ENCODE data around the gene USP38. TPM values are rescaled to one million over a fixed set of nuclear protein-coding genes. Genes with fewer than 3 reads are reported as not detected.
"Not testable (repeated sequence)": the region's sequence is repeated elsewhere in the genome, so short reads cannot be mapped to it uniquely, and the experiment has no call there.

The USP38 gene
- total RNA-seq, 2 experiments from 2014 or later: 34.2 to 35.7 TPM

DNA sequence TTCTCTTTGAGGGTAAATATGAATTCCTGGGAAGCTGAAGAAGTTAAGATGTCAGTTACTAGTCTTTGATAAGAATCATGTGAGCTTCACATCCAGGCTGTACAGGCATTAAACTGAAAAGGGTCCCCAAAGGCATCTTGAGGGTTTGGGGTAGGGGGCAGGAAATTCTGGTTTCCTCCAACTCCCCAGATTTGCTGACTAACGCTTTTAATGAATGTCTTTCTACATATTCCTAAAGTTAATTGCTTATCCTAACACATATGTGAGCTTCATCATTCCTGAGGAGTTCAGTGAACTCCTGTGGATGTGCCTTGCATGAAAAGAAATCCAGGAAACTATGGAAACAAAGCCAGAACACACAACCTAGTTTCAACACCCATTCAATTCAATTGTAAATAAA, 78.1 kb downstream of the USP38 start:
- TF ChIP-seq, protein P1, sequence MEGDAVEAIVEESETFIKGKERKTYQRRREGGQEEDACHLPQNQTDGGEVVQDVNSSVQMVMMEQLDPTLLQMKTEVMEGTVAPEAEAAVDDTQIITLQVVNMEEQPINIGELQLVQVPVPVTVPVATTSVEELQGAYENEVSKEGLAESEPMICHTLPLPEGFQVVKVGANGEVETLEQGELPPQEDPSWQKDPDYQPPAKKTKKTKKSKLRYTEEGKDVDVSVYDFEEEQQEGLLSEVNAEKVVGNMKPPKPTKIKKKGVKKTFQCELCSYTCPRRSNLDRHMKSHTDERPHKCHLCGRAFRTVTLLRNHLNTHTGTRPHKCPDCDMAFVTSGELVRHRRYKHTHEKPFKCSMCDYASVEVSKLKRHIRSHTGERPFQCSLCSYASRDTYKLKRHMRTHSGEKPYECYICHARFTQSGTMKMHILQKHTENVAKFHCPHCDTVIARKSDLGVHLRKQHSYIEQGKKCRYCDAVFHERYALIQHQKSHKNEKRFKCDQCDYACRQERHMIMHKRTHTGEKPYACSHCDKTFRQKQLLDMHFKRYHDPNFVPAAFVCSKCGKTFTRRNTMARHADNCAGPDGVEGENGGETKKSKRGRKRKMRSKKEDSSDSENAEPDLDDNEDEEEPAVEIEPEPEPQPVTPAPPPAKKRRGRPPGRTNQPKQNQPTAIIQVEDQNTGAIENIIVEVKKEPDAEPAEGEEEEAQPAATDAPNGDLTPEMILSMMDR (IDR thresholded peaks at IDR 0.05): no peak
- Mint-ChIP-seq H3K4me1 (ENCODE audit: low read depth) (no peaks in the 10 kb centered on the region), H3K4me3 (no peak overlapping the region), H3K9me3 (peaks cover 9% of the 10 kb centered on the region), H3K27ac (no peak overlapping the region), H3K36me3 (ENCODE audit: low read depth) (no peaks in the 10 kb centered on the region), H3K27me3 (no peaks in the 10 kb centered on the region)
- Histone ChIP-seq H3K27me3 (ENCODE audit: control insufficient read depth in 1 of 2, insufficient read depth in 2 of 2, low read length in 2 of 2) (no peaks in the 10 kb centered on the region), H3K4me1 (ENCODE audit: insufficient read depth, low read length) (no peaks in the 10 kb centered on the region), H3K4me3 (ENCODE audit: low read length) (no peak overlapping the region), H3K36me3 (ENCODE audit: insufficient read depth, low read length) (no peaks in the 10 kb centered on the region), H3K9me3 (ENCODE audit: control insufficient read depth in 1 of 2, insufficient read depth in 1 of 2, low read length in 2 of 2) (peaks cover 4 to 9% of the 10 kb centered on the region in 2 experiments), H3K27ac (ENCODE audit: low read depth in 1 of 2, low read length in 2 of 2) (no peak overlapping the region)
- DNase-seq (no peak), ATAC-seq (ENCODE audit: poor library complexity) (no peak)
- POLR2A ChIA-PET: no interaction called here
- CTCF ChIA-PET: no interaction called here
- intact Hi-C loops (cut with DNase I, micrococcal nuclease): no loop called here

- H3K36me3 ChIP-seq (ENCODE audit: insufficient read depth, low read length); H3K27ac Mint-ChIP-seq; ATAC-seq (ENCODE audit: poor library complexity); H3K4me1 Mint-ChIP-seq (ENCODE audit: low read depth); H3K4me3 ChIP-seq (ENCODE audit: low read length); H3K36me3 Mint-ChIP-seq (ENCODE audit: low read depth); DNase-seq; H3K4me3 Mint-ChIP-seq; H3K9me3 Mint-ChIP-seq; POLR2A ChIA-PET; CTCF ChIA-PET; H3K27me3 Mint-ChIP-seq; H3K27me3 ChIP-seq (ENCODE audit: control insufficient read depth in 1 of 2, insufficient read depth in 2 of 2, low read length in 2 of 2); H3K27ac ChIP-seq (ENCODE audit: low read depth in 1 of 2, low read length in 2 of 2); H3K4me1 ChIP-seq (ENCODE audit: insufficient read depth, low read length); intact Hi-C loops (cut with DNase I, micrococcal nuclease): not testable (repeated sequence)
- peaks cover 4 to 12% of the 10 kb centered on the region in 2 experiments for H3K9me3 ChIP-seq (ENCODE audit: control insufficient read depth in 1 of 2, insufficient read depth in 1 of 2, low read length in 2 of 2)
Observed at GRCh38 chr4:143267690-143268089, 83.0 kb downstream of the USP38 start.

GRCh38 chr4:143270256-143270838, 85.6 kb downstream of the USP38 start:
- Mint-ChIP-seq H3K4me1 (ENCODE audit: low read depth) (no peaks in the 10 kb centered on the region), H3K36me3 (ENCODE audit: low read depth) (no peaks in the 10 kb centered on the region), H3K27me3 (no peaks in the 10 kb centered on the region), H3K27ac (no peak overlapping the region), H3K4me3 (no peak overlapping the region), H3K9me3 (peaks cover 6% of the 10 kb centered on the region)
- no peak for ATAC-seq (ENCODE audit: poor library complexity)
- Histone ChIP-seq H3K27ac (ENCODE audit: low read depth in 1 of 2, low read length in 2 of 2) (no peak overlapping the region), H3K36me3 (ENCODE audit: insufficient read depth, low read length) (no peaks in the 10 kb centered on the region), H3K4me3 (ENCODE audit: low read length) (no peak overlapping the region), H3K4me1 (ENCODE audit: insufficient read depth, low read length) (no peaks in the 10 kb centered on the region), H3K9me3 (ENCODE audit: control insufficient read depth in 1 of 2, insufficient read depth in 1 of 2, low read length in 2 of 2) (peaks cover 4 to 12% of the 10 kb centered on the region in 2 experiments), H3K27me3 (ENCODE audit: control insufficient read depth in 1 of 2, insufficient read depth in 2 of 2, low read length in 2 of 2) (no peaks in the 10 kb centered on the region)
- intact Hi-C loops (cut with DNase I, micrococcal nuclease): no loop called here
- CTCF ChIA-PET: no interaction called here
- POLR2A ChIA-PET: no interaction called here
- DNase-seq: no peak
- TF ChIP-seq, protein P1 (IDR thresholded peaks at IDR 0.05): no peak

Other genes starting within 250 kb of the USP38 start
- gene GAB1, start 152.0 kb downstream of the USP38 start, total RNA-seq: under 1 TPM; 0.27 to 0.64 TPM

All from CD4-positive, alpha-beta T cell (primary cell).